IgD-negative memory B cell (primary cell): Measurements from ENCODE around the gene PRKAG2. TPM values are rescaled to one million over a fixed set of nuclear protein-coding genes. Genes with fewer than 3 reads are reported as not detected.
A peak's percentile ranks its signal among the peaks of the same experiment; 100 is the strongest.

Source experiments
- H3K27ac Mint-ChIP-seq, 3 donors: one replicate each; pipeline ENCODE4 v1.8.0; 2020 to 2022; ENCODE audit warnings: mild to moderate bottlenecking in 3 of 3, mixed read lengths in 3 of 3, moderate library complexity in 1 of 3
- H3K27me3 Mint-ChIP-seq: one replicate; pipeline ENCODE4 v1.8.0; 2021; ENCODE audit warnings: mixed read lengths
- H3K36me3 Mint-ChIP-seq: one replicate; pipeline ENCODE4 v1.8.0; 2020; ENCODE audit warnings: mild to moderate bottlenecking, mixed read lengths
- H3K4me1 Mint-ChIP-seq, 3 donors: one replicate each; pipeline ENCODE4 v1.8.0; 2020 to 2022; ENCODE audit warnings: mixed read lengths in 3 of 3, mild to moderate bottlenecking in 1 of 3
- H3K4me3 Mint-ChIP-seq, 4 donors: one replicate each; pipeline ENCODE4 v1.8.0; 2020 to 2022; ENCODE audit warnings: mild to moderate bottlenecking in 4 of 4, mixed read lengths in 4 of 4, moderate library complexity in 3 of 4
- H3K9me3 Mint-ChIP-seq, 3 donors: one replicate each; pipeline ENCODE4 v1.8.0; 2020 to 2021; ENCODE audit warnings: mixed read lengths in 3 of 3, mild to moderate bottlenecking in 1 of 3
- polyA plus RNA-seq: library from polyadenylated mRNA; unstranded; fragments of 300-500 nt; fragmentation: Illumina TruSeq; gene quantifications from one replicate; pipeline ENCODE4 v1.2.3, GENCODE V29; 2021

The PRKAG2 gene
- polyA plus RNA-seq, 1 donor from 2014 or later = 21.3 TPM

GRCh38 chr7:151621961-151622360 is 255.0 kb downstream of the PRKAG2 start:
- Mint-ChIP-seq H3K27ac (no peak overlapping the region), H3K27me3 (no peaks in the 10 kb centered on the region), H3K36me3 (peaks cover 7% of the 10 kb centered on the region), H3K4me1 (peaks cover 0 to 16% (median 5%) of the 10 kb centered on the region in 3 donors), H3K4me3 (no peak overlapping the region), H3K9me3 (no peaks in the 10 kb centered on the region)

GRCh38 chr7:151616443-151617213 is 260.3 kb downstream of the PRKAG2 start:
- H3K27ac Mint-ChIP-seq = peak overlapping the region in 1 of 3 donors; percentile 43
- no peaks in the 10 kb centered on the region for H3K27me3 Mint-ChIP-seq
- H3K9me3 Mint-ChIP-seq = no peaks in the 10 kb centered on the region
- no peak overlapping the region for H3K4me3 Mint-ChIP-seq
- H3K4me1 Mint-ChIP-seq = peaks cover 0 to 2% (median 0%) of the 10 kb centered on the region in 3 donors
- peaks cover 7% of the 10 kb centered on the region for H3K36me3 Mint-ChIP-seq

GRCh38 chr7:151615784-151616183 is 261.1 kb downstream of the PRKAG2 start:
- Mint-ChIP-seq H3K4me1 (peaks cover 0 to 2% (median 0%) of the 10 kb centered on the region in 3 donors), H3K27ac (no peak overlapping the region), H3K36me3 (peaks cover 7% of the 10 kb centered on the region), H3K9me3 (no peaks in the 10 kb centered on the region), H3K27me3 (no peaks in the 10 kb centered on the region), H3K4me3 (no peak overlapping the region)

GRCh38 chr7:151615058-151615457 is 261.9 kb downstream of the PRKAG2 start:
- no peak overlapping the region for H3K4me3 Mint-ChIP-seq
- peaks cover 5% of the 10 kb centered on the region for H3K36me3 Mint-ChIP-seq
- H3K27me3 Mint-ChIP-seq = no peaks in the 10 kb centered on the region
- no peaks in the 10 kb centered on the region for H3K9me3 Mint-ChIP-seq
- no peak overlapping the region for H3K27ac Mint-ChIP-seq
- H3K4me1 Mint-ChIP-seq = peaks cover 0 to 2% (median 0%) of the 10 kb centered on the region in 3 donors

GRCh38 chr7:151614019-151614418 is 262.9 kb downstream of the PRKAG2 start:
- no peaks in the 10 kb centered on the region for H3K9me3 Mint-ChIP-seq
- H3K27ac Mint-ChIP-seq = no peak overlapping the region
- H3K4me3 Mint-ChIP-seq = no peak overlapping the region
- H3K36me3 Mint-ChIP-seq = peaks cover 7% of the 10 kb centered on the region
- H3K27me3 Mint-ChIP-seq = no peaks in the 10 kb centered on the region
- peaks cover 0 to 4% (median 0%) of the 10 kb centered on the region in 3 donors for H3K4me1 Mint-ChIP-seq

- Mint-ChIP-seq H3K27me3 (no peaks in the 10 kb centered on the region), H3K36me3 (peaks cover 9% of the 10 kb centered on the region), H3K4me3 (no peak overlapping the region), H3K9me3 (no peaks in the 10 kb centered on the region), H3K27ac (no peak overlapping the region), H3K4me1 (peaks cover 0 to 7% (median 6%) of the 10 kb centered on the region in 3 donors)
Measured at GRCh38 chr7:151611878-151612277, 265.0 kb downstream of the PRKAG2 start.

GRCh38 chr7:151611041-151611440 is 265.9 kb downstream of the PRKAG2 start:
- H3K27ac Mint-ChIP-seq = no peak overlapping the region
- H3K27me3 Mint-ChIP-seq = no peaks in the 10 kb centered on the region
- H3K4me1 Mint-ChIP-seq = peaks cover 0 to 7% (median 6%) of the 10 kb centered on the region in 3 donors
- no peaks in the 10 kb centered on the region for H3K9me3 Mint-ChIP-seq
- H3K4me3 Mint-ChIP-seq = peak overlapping the region in 1 of 4 donors; percentile 49
- H3K36me3 Mint-ChIP-seq = peaks cover 6% of the 10 kb centered on the region

- H3K9me3 Mint-ChIP-seq = peaks cover 0 to 1% (median 0%) of the 10 kb centered on the region in 3 donors
- H3K36me3 Mint-ChIP-seq = peaks cover 8% of the 10 kb centered on the region
- no peaks in the 10 kb centered on the region for H3K27me3 Mint-ChIP-seq
- H3K27ac Mint-ChIP-seq = peak overlapping the region in 1 of 3 donors; percentile 46
- H3K4me1 Mint-ChIP-seq = peaks cover 0 to 7% (median 5%) of the 10 kb centered on the region in 3 donors
- no peak overlapping the region for H3K4me3 Mint-ChIP-seq
Measured at GRCh38 chr7:151608031-151608551, 268.8 kb downstream of the PRKAG2 start.

- H3K4me1 Mint-ChIP-seq = peaks cover 0 to 7% (median 5%) of the 10 kb centered on the region in 3 donors
- peak overlapping the region in 1 of 3 donors; percentile 46 for H3K27ac Mint-ChIP-seq
- H3K9me3 Mint-ChIP-seq = peaks cover 0 to 1% (median 0%) of the 10 kb centered on the region in 3 donors
- H3K27me3 Mint-ChIP-seq = no peaks in the 10 kb centered on the region
- H3K36me3 Mint-ChIP-seq = peaks cover 8% of the 10 kb centered on the region
- no peak overlapping the region for H3K4me3 Mint-ChIP-seq
Measured at GRCh38 chr7:151607464-151607867, 269.4 kb downstream of the PRKAG2 start.

- Mint-ChIP-seq H3K27me3 (no peaks in the 10 kb centered on the region), H3K4me1 (peaks cover 0 to 7% (median 4%) of the 10 kb centered on the region in 3 donors), H3K27ac (no peak overlapping the region), H3K36me3 (peaks cover 8% of the 10 kb centered on the region), H3K9me3 (peaks cover 0 to 1% (median 0%) of the 10 kb centered on the region in 3 donors), H3K4me3 (no peak overlapping the region)
Measured at GRCh38 chr7:151603951-151604350, 273.0 kb downstream of the PRKAG2 start.

GRCh38 chr7:151601521-151602305 is 275.2 kb downstream of the PRKAG2 start:
- no peaks in the 10 kb centered on the region for H3K27me3 Mint-ChIP-seq
- peaks cover 0 to 1% (median 0%) of the 10 kb centered on the region in 3 donors for H3K9me3 Mint-ChIP-seq
- no peak overlapping the region for H3K27ac Mint-ChIP-seq
- H3K4me1 Mint-ChIP-seq = peaks cover 5 to 7% (median 6%) of the 10 kb centered on the region in 3 donors
- no peak overlapping the region for H3K4me3 Mint-ChIP-seq
- H3K36me3 Mint-ChIP-seq = peaks cover 5% of the 10 kb centered on the region

- peaks cover 0 to 1% (median 0%) of the 10 kb centered on the region in 3 donors for H3K9me3 Mint-ChIP-seq
- no peak overlapping the region for H3K27ac Mint-ChIP-seq
- H3K4me1 Mint-ChIP-seq = peaks cover 7 to 10% (median 8%) of the 10 kb centered on the region in 3 donors
- no peaks in the 10 kb centered on the region for H3K27me3 Mint-ChIP-seq
- H3K4me3 Mint-ChIP-seq = no peak overlapping the region
- H3K36me3 Mint-ChIP-seq = peaks cover 6% of the 10 kb centered on the region
Measured at GRCh38 chr7:151600331-151600730, 276.6 kb downstream of the PRKAG2 start.

GRCh38 chr7:151599401-151600227 is 277.3 kb downstream of the PRKAG2 start:
- Mint-ChIP-seq H3K27me3 (no peaks in the 10 kb centered on the region), H3K36me3 (peaks cover 6% of the 10 kb centered on the region), H3K4me3 (peak overlapping the region in 1 of 4 donors; percentile 80), H3K27ac (no peak overlapping the region), H3K4me1 (peaks cover 7 to 12% (median 8%) of the 10 kb centered on the region in 3 donors), H3K9me3 (peaks cover 0 to 1% (median 0%) of the 10 kb centered on the region in 3 donors)
